GM21529 (cell line): ENCODE measurements around the gene MARCHF3.
A peak's percentile ranks its signal among the peaks of the same experiment; 100 is the strongest.
"Not testable (repeated sequence)": the region's sequence is repeated elsewhere in the genome, so short reads cannot be mapped to it uniquely, and the experiment has no call there.

Experiments used
- ATAC-seq: cut with Tn5 transposase; IDR thresholded peaks from one replicate; pipeline ENCODE4 v1.9.1; 2021; ENCODE audit not compliant: unreplicated experiment

Gene MARCHF3, protein sequence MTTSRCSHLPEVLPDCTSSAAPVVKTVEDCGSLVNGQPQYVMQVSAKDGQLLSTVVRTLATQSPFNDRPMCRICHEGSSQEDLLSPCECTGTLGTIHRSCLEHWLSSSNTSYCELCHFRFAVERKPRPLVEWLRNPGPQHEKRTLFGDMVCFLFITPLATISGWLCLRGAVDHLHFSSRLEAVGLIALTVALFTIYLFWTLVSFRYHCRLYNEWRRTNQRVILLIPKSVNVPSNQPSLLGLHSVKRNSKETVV

GRCh38 chr5:127030259-127031146 lies at the start of gene MARCHF3:
MARCHF3 (minus strand) TSS chr5:127030558; CDS start chr5:126918171, 112,387 bp downstream.
- ATAC-seq = peak; percentile 96

- ATAC-seq = no peak
These were observed 49.7 kb upstream of the MARCHF3 start for GRCh38 chr5:127079994-127080491.

GRCh38 chr5:127077366-127077765 lies 47.0 kb upstream of the MARCHF3 start:
- no peak for ATAC-seq

- ATAC-seq = no peak
These were observed 46.2 kb upstream of the MARCHF3 start for GRCh38 chr5:127076315-127077129.

- ATAC-seq = no peak
These were observed 44.1 kb upstream of the MARCHF3 start for GRCh38 chr5:127074466-127074865.

DNA sequence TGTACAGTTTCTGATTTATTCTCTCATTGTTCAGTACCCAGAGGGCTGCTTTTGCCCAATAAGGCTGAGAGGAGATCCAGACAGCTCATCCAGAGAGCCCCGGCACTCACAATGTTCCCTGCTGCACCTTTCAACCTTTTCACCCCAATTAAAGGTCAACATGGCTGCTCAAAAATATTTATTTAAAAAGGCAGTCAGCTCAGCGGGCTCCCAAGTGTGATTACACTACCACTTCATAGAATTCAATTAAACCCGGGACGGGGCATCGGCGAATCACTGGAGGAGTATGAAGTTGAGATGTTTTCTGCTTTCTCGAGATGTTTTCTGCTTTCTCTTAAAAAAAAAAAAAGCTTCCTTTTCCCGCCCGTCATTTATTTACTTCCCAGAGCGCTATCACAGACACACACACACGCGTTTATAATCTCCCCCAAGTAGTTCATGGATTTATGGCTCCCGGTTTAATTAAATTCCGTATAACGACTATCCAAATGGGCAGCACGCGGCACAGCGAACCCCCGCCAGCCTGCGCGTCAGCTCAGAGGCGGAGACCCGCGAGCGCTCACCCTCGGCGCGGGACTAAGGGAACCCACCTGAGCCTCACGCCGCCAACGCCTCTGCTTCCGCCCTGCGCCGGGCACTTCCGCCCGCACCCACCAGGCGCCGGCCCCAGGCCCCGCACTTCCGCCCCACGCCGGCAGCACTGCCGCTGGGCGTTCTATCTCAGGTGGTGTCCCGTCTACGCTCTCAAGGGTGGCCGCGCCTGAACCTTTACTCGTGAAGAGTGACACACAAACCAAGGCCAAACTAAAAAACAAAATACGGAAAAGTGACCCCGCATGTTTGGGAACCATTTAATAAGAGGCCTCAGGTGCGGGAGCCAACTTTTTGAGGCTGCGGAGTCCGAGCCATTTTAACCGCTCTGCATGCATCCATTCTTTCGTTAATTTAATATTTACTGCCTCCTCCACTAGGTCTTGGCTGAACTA lies 42.8 kb upstream of the MARCHF3 start, which contains the start of gene C5orf63:
Gene C5orf63, minus strand, starts transcription at position 642 of the 986 bp plus-strand sequence. CDS start 14,507 bp downstream, outside the sequence.
- peak; percentile 99 for ATAC-seq

- no peak for ATAC-seq
These were observed 39.9 kb upstream of the MARCHF3 start for GRCh38 chr5:127070243-127070642.

- ATAC-seq = no peak
These were observed 38.3 kb upstream of the MARCHF3 start for GRCh38 chr5:127068493-127069214.

- no peak for ATAC-seq
These were observed 36.4 kb upstream of the MARCHF3 start for GRCh38 chr5:127066721-127067120.

- ATAC-seq = no peak
These were observed 34.0 kb upstream of the MARCHF3 start for GRCh38 chr5:127064253-127064840.

GRCh38 chr5:127063257-127063913 lies 33.0 kb upstream of the MARCHF3 start:
- no peak for ATAC-seq

DNA sequence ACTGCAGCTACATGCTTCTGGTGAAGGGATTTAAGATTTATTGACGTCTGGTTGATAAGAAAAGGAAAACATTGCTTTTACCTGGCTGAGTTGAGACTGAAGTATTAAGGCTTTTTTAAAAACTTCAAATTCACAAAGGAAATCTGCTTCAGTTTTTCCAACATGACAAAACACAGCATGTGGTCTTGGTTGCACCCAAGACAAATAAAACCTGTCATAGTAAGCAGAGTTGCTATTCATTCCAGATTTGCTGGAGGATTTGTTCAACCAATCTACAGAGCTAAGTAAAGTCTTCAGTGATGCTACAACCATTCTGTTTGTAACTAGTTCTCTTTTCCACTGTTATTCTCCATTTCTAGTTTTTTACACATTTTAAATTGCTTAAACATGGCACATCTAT lies 31.6 kb upstream of the MARCHF3 start:
- no peak for ATAC-seq

DNA sequence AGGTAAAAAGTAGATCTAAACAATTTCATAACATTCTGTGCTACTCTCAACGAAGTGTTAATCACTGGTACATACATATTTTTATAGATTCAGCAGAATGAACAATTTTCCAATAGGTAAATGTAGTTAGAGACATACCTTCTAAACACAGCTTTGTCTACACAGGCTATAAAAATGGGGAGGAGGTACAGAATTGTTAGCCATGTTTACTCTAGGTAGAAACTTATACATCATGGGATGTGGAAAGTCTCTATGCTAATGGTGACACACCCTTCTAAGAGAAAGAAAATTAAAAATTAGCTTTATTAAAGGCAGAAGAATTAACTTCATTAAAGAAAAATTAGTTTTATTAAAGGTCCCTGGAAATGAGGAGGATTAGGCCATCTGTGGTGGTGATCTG lies 31.2 kb upstream of the MARCHF3 start:
- ATAC-seq = no peak

DNA sequence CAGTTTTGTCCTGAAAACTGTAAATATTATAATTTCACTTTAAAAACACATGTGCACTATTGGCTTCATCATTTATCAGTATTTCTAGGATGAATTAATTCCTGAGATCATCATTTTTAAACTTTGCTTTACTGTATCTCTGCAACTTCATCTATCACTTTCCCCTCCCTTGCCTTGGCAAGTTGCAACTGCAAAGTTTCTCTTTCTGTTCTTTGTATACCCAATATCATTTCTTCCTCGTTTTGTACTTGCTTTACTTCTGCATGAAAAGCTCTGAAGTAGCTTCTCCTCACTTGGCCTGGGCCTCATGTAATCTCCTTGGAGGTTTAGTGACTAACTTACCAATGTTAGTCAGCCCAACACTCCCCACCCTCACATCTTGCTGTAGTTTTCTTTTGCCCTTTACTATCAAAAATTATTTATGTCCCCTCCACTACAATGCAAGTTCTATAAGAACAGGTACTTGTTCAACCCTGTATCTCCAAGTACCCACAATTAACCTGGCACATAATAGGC lies 30.2 kb upstream of the MARCHF3 start:
- ATAC-seq = no peak

DNA sequence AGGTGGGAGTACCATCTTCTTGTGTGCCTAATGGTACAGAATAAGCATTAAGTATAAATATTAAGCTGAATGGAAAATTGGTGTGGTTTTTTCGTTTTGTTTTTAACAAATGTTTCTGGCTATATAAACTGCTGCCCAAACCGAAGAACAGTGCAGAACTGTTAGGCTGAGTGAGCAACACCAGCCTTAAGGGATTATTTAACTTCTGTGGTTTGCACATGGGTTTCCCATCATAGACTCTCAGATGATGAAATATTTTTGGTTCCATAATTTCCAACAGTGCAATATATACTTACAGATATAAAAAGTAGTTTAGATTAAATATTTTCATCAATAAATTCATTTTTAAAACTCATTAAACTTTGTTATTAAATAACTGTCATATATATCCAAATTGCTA lies 26.5 kb upstream of the MARCHF3 start:
- no peak for ATAC-seq

- ATAC-seq = no peak
These were observed 25.7 kb upstream of the MARCHF3 start for GRCh38 chr5:127055880-127056653.

GRCh38 chr5:127053551-127053950 lies 23.2 kb upstream of the MARCHF3 start:
- ATAC-seq = not testable (repeated sequence)
